ENCODE results near the gene EWSR1.
"Not testable (repeated sequence)": the region's sequence is repeated elsewhere in the genome, so short reads cannot be mapped to it uniquely, and the experiment has no call there.

EWSR1 gene, protein sequence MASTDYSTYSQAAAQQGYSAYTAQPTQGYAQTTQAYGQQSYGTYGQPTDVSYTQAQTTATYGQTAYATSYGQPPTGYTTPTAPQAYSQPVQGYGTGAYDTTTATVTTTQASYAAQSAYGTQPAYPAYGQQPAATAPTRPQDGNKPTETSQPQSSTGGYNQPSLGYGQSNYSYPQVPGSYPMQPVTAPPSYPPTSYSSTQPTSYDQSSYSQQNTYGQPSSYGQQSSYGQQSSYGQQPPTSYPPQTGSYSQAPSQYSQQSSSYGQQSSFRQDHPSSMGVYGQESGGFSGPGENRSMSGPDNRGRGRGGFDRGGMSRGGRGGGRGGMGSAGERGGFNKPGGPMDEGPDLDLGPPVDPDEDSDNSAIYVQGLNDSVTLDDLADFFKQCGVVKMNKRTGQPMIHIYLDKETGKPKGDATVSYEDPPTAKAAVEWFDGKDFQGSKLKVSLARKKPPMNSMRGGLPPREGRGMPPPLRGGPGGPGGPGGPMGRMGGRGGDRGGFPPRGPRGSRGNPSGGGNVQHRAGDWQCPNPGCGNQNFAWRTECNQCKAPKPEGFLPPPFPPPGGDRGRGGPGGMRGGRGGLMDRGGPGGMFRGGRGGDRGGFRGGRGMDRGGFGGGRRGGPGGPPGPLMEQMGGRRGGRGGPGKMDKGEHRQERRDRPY

GRCh38 chr22:29267858-29268510 is at the start of gene EWSR1, which contains the start of gene RHBDD3:
Gene EWSR1, plus strand, starts transcription at chr22:29268268. Its CDS starts 69 bp downstream, at chr22:29268337.
Gene RHBDD3, minus strand, starts transcription at chr22:29267981. Its CDS starts 2,355 bp downstream, at chr22:29265626.
- H3K27ac Mint-ChIP-seq, result peak within 1 kb of the TSS; percentile 100
- peaks cover 52% of the 10 kb centered on the region for H3K4me1 Mint-ChIP-seq (ENCODE audit: low read depth)
- H3K9me3 Mint-ChIP-seq, result no peaks in the 10 kb centered on the region
- peak within 1 kb of the TSS; percentile 97 for H3K4me3 Mint-ChIP-seq
- peaks cover 62% of the 10 kb centered on the region for H3K36me3 Mint-ChIP-seq (ENCODE audit: low read depth)
- H3K27me3 Mint-ChIP-seq, result peaks cover 3% of the 10 kb centered on the region

DNA sequence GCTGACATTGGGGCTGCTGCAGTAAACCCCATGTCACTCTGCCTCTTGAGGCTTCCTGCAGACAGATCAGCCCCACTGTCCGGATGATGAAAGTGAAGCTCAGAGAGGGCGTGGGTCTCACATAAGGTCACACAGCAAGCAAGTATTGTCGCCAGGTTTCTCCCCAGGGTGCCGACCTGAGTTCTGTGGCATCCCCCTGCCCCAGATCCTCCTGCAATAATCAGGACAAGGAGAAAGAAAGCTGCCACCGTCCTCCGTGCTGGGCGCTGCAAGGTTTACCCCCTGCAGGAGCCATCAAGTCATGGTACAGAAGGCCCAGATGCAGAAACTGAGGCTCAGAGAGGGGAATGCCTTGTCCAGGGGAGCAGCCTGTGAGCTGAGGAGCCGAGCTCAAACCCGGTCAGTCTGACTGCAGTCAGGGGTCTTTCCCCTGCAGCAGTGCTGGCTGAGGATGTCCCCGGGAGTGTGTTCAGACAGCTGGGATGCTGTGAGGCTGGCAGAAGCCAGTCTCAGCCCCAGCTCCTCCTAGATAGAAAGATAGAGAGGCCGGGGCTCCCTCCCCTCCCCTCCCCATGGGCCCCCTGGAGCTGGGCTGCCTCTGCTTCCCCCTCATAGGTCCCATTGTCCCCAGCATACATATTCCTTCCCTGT is 49.2 kb upstream of the EWSR1 start:
- no peak overlapping the region for H3K27ac Mint-ChIP-seq
- no peak overlapping the region for H3K4me3 Mint-ChIP-seq
- no peaks in the 10 kb centered on the region for H3K9me3 Mint-ChIP-seq
- peaks cover 3% of the 10 kb centered on the region for H3K27me3 Mint-ChIP-seq
- no peaks in the 10 kb centered on the region for H3K36me3 Mint-ChIP-seq (ENCODE audit: low read depth)
- no peaks in the 10 kb centered on the region for H3K4me1 Mint-ChIP-seq (ENCODE audit: low read depth)

GRCh38 chr22:29219409-29219782 is 48.7 kb upstream of the EWSR1 start:
- not testable (repeated sequence) for H3K4me1 Mint-ChIP-seq (ENCODE audit: low read depth); H3K36me3 Mint-ChIP-seq (ENCODE audit: low read depth); H3K9me3 Mint-ChIP-seq; H3K27ac Mint-ChIP-seq; H3K27me3 Mint-ChIP-seq; H3K4me3 Mint-ChIP-seq

DNA sequence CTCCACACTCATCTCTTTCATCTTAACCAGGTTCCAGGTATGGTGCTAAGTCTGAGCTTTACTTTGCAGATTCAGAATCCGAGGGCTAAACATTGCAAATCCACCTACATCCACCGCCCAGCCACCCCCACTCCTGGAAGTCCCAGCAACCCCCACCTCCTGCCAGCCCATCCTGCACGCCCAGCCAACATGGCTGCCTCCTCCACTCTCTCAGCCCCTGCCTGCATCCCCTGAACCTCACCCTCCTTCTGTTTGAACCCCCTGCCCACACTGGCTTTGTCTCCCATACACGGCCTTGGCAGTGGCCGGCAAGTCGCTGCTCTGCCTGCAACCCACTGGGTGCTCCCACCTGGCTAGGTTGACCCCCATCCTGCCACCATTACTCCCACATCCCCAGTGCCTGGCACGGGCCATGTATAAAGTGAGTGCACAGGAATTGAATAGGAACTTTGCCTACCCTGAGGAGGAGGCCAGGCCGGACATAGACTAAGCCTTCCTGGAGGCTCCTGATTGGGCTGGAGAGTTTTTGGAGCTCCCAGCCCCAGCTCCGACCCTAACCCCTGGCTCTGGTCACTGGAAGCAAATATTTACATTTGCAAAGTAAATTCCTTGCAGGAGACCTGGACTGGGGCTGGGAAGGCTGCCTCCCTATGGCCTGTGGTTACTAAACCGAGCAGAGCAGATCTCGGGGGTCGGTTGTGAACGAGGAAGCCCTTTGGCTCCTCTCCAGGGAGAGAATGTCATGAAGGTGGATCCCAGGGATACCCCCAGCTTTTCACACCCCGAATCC is 48.0 kb upstream of the EWSR1 start:
- H3K27me3 Mint-ChIP-seq, result no peaks in the 10 kb centered on the region
- no peak overlapping the region for H3K27ac Mint-ChIP-seq
- no peaks in the 10 kb centered on the region for H3K36me3 Mint-ChIP-seq (ENCODE audit: low read depth)

DNA sequence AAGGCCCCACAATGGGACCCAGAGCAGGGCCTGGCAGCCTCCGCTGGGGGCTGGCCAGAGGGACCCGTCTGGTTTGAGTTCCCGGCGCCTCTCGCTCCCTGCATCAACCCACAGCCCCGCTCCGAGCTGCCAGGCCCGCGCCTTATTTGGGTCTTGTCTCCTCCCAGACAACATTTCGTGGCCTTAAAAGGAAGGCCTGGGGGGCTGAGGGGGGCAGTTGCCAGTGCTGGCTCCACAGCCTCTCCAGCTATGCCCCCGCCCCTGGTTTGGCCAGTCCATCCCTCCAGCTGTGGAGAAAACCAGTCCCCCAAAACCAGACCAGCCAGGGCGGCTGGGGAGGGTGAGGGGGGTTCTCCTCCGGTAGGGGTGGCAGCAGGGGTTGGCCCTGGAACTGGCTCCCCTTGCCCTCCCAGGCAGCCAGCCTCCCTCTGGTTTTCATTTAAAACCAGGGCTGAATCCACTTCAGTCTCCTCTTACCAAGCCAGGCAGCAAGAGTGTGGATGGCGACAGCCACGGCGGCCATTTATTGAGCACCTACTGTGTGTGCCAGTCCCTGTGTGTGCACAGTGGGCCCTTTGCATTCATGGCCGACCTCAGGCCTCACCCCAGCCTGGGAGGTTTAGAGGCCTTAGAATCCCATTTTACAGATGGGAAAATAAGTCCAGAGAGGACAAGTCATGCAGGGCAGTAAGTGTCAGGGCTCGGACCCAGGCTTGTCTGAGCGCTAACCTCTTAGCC is 43.8 kb upstream of the EWSR1 start:
- no peaks in the 10 kb centered on the region for H3K36me3 Mint-ChIP-seq (ENCODE audit: low read depth)
- H3K9me3 Mint-ChIP-seq, result no peaks in the 10 kb centered on the region
- H3K4me3 Mint-ChIP-seq, result no peak overlapping the region
- H3K27me3 Mint-ChIP-seq, result peaks cover 3% of the 10 kb centered on the region
- no peaks in the 10 kb centered on the region for H3K4me1 Mint-ChIP-seq (ENCODE audit: low read depth)
- no peak overlapping the region for H3K27ac Mint-ChIP-seq

More for the DNA sequence above, 48.0 kb upstream of the EWSR1 start:
- Mint-ChIP-seq H3K4me3 (no peak overlapping the region), H3K4me1 (ENCODE audit: low read depth) (no peaks in the 10 kb centered on the region), H3K9me3 (no peaks in the 10 kb centered on the region)

GRCh38 chr22:29224859-29225410 is 43.1 kb upstream of the EWSR1 start:
- no peak overlapping the region for H3K4me3 Mint-ChIP-seq
- peaks cover 3% of the 10 kb centered on the region for H3K27me3 Mint-ChIP-seq
- H3K36me3 Mint-ChIP-seq (ENCODE audit: low read depth), result no peaks in the 10 kb centered on the region
- H3K4me1 Mint-ChIP-seq (ENCODE audit: low read depth), result no peaks in the 10 kb centered on the region
- no peaks in the 10 kb centered on the region for H3K9me3 Mint-ChIP-seq
- no peak overlapping the region for H3K27ac Mint-ChIP-seq

- no peaks in the 10 kb centered on the region for H3K4me1 Mint-ChIP-seq (ENCODE audit: low read depth)
- no peaks in the 10 kb centered on the region for H3K9me3 Mint-ChIP-seq
- H3K27me3 Mint-ChIP-seq, result peaks cover 3% of the 10 kb centered on the region
- H3K4me3 Mint-ChIP-seq, result no peak overlapping the region
- H3K27ac Mint-ChIP-seq, result no peak overlapping the region
- H3K36me3 Mint-ChIP-seq (ENCODE audit: low read depth), result no peaks in the 10 kb centered on the region
These were observed 42.5 kb upstream of the EWSR1 start for GRCh38 chr22:29225422-29226090.

DNA sequence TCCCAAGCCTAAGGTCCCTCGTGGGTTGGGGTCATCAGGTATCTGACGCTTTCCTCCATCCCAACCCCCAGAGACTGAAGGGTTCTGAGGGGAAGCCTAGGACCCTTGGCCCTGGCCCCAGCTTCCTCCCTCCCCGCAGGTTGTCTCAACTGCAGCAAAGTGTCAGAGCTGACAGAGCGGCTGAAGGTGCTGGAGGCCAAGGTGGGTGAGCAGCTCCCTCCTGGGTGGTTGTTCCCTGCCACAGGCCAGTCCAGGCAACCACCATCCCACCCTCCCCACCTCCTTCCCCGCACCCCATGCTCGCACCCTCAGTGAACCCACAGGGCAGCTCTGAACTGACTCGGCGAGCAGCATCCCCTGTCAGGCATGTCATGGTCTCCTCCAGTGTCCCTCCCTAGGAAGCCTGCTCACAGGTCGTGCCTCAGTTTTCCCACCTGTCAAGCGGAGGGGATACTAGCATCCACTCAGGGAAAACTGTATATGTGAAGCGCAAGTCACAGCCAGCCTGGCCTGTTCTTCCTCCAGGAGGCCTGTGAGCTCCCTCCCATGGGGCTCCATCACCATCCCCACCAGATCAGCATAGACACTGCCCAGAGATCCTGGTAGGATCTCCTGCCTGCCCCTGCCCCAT is 41.6 kb upstream of the EWSR1 start:
- no peaks in the 10 kb centered on the region for H3K36me3 Mint-ChIP-seq (ENCODE audit: low read depth)
- no peak overlapping the region for H3K27ac Mint-ChIP-seq
- H3K9me3 Mint-ChIP-seq, result no peaks in the 10 kb centered on the region
- peaks cover 3% of the 10 kb centered on the region for H3K27me3 Mint-ChIP-seq
- H3K4me1 Mint-ChIP-seq (ENCODE audit: low read depth), result no peaks in the 10 kb centered on the region
- H3K4me3 Mint-ChIP-seq, result no peak overlapping the region

DNA sequence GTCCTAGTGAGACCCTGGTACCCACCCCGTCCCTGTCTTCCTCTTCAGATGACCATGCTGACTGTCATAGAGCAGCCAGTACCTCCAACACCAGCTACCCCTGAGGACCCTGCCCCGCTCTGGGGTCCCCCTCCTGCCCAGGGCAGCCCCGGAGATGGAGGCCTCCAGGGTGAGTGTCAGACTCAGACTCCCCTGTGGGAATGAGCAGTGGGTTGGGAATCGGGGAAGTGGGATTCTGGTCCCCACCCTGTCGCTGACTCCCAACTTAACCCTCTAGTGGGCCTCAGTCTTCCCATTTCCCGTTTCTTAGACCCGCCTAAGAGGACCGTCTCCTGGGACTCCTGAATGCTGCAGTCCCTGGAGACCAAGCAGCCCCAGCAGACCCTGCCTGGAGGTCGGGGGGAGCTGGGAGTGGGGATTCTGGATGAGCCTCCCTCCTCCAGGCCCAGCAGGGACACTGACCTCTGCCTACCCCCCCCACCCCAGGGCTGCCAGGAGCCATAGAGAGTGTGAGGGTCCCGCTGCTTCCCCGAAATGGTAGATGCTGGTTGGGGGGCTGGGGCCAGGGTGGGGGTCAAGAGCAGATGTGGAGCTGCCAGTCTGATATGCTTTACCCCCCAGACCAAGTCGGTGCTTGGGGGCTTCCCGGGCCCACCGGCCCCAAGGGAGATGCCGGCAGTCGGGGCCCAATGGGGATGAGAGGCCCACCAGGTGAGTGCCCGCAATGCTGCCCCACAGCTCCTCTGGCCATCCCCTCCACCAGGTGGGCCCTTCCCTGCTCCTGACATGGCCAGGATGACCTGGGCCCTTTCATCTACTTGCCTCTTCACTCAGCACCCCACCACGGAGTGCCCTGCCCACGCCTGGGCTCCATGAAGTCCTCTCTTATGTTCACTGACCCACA is 36.8 kb upstream of the EWSR1 start:
- peaks cover 3% of the 10 kb centered on the region for H3K27me3 Mint-ChIP-seq
- H3K9me3 Mint-ChIP-seq, result no peaks in the 10 kb centered on the region
- no peak overlapping the region for H3K27ac Mint-ChIP-seq
- H3K36me3 Mint-ChIP-seq (ENCODE audit: low read depth), result no peaks in the 10 kb centered on the region
- no peak overlapping the region for H3K4me3 Mint-ChIP-seq
- H3K4me1 Mint-ChIP-seq (ENCODE audit: low read depth), result no peaks in the 10 kb centered on the region

- peaks cover 3% of the 10 kb centered on the region for H3K27me3 Mint-ChIP-seq
- no peaks in the 10 kb centered on the region for H3K36me3 Mint-ChIP-seq (ENCODE audit: low read depth)
- no peaks in the 10 kb centered on the region for H3K4me1 Mint-ChIP-seq (ENCODE audit: low read depth)
- no peaks in the 10 kb centered on the region for H3K9me3 Mint-ChIP-seq
- no peak overlapping the region for H3K4me3 Mint-ChIP-seq
- no peak overlapping the region for H3K27ac Mint-ChIP-seq
These were observed 35.8 kb upstream of the EWSR1 start for GRCh38 chr22:29231971-29232959.

DNA sequence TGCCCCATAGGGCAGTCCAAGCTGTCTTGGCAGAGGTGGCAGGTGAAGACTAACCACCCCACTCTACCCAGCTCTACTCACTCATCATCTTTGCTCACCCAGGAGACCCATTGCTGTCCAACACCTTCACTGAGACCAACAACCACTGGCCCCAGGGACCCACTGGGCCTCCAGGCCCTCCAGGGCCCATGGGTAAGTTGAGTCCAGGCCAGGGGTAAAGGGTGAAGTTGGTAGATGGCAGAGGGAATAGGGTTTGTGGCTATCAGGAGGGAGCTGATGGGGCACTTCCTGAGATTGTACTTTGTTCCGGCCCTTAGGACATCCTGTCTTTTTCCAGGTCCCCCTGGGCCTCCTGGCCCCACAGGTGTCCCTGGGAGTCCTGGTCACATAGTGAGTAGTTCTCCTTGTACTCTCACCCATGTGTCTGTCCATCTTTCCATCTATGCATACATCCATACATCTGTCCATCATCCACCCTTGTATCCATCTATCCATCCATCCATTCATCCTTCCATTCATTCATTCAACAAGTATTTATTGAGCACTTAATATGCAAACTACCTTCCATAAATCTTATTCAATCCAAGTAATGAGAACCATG is 34.7 kb upstream of the EWSR1 start:
- H3K9me3 Mint-ChIP-seq, result no peaks in the 10 kb centered on the region
- peaks cover 2% of the 10 kb centered on the region for H3K27me3 Mint-ChIP-seq
- no peak overlapping the region for H3K27ac Mint-ChIP-seq
- no peaks in the 10 kb centered on the region for H3K4me1 Mint-ChIP-seq (ENCODE audit: low read depth)
- H3K4me3 Mint-ChIP-seq, result no peak overlapping the region
- H3K36me3 Mint-ChIP-seq (ENCODE audit: low read depth), result no peaks in the 10 kb centered on the region
